Dedifferentiated amniotic fluid mesenchymal stem cell (primary cell): ENCODE data around the gene NXPH3.
"Not testable (repeated sequence)": the region's sequence is repeated elsewhere in the genome, so short reads cannot be mapped to it uniquely, and the experiment has no call there.

Source experiments
- DNase-seq: peaks from one replicate; pipeline ENCODE4 v3.0.0-alpha.2; 2016; ENCODE audit errors: extremely low spot score

Gene NXPH3

GRCh38 chr17:49554694-49555494 lies 20.8 kb upstream of the NXPH3 start:
- no peak for DNase-seq

DNA sequence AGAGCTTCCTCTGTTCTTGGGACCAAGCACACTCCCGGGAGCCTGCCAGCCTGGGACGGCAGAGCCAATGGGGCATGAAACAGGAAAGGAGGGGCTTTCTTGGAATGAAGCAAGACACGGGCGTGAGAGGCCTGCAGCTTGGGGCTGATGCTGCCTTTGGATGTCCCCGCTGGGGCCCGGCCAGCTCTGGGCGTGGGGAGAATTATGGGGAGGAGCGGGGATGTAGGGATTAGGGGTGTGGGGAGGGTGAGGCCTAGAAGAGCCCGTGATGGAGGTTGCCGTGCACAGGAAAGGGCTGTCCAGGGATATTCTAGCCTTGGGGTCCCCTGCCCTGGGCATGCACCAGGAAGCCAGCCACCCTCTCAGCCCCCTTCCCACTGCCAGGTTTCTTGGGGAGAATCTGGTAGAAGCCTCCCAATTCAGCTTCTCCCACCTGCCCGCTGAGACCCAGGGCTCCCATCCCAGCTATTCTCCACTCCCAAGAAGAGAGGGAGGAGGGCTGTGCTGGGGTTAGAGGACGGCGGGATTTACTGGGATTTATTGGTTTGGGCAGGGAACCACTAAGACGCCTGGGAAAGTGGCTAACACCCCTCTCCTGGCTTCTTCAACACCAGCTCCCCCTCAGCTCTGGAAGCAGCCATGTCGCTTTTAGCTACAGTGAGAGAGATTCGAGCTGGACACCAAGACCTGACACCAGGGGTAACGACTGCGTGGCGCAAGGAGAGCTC lies 20.0 kb upstream of the NXPH3 start:
- no peak for DNase-seq

DNA sequence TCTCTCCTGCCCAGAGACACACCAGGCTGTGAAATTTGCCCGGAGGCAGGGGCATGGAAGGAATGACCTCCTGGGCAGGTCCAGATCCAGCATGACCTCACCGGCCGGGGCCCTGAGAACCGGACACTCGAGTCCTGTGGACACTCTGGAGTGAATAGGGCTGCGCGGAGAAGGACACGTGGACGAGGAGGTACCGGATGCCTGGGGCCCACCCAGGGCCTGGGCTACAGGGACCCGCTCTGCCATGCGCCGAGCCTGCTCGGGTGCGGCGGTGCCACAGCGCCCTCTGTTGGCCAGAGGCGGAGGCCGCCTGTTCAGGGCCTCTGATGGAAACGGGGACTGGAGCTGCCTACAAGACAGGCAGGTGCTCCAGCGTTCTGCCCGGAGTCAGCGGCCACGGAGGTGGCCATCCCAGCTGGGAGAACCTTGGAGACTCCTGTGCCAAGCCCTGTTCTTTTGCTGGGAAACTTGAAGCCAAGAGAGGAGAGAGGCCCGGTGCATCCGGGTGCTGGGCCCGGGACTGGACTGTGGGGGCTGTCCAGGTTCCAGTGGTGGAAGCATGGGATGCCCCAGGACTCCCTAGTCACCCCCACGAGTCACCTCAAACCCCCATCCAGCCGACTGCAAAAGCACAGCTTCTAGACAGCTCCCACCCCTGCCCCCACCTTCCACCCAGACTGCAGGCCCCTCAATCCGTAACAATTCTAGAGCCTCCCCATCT lies 19.3 kb upstream of the NXPH3 start:
- peak; percentile 45 for DNase-seq

DNA sequence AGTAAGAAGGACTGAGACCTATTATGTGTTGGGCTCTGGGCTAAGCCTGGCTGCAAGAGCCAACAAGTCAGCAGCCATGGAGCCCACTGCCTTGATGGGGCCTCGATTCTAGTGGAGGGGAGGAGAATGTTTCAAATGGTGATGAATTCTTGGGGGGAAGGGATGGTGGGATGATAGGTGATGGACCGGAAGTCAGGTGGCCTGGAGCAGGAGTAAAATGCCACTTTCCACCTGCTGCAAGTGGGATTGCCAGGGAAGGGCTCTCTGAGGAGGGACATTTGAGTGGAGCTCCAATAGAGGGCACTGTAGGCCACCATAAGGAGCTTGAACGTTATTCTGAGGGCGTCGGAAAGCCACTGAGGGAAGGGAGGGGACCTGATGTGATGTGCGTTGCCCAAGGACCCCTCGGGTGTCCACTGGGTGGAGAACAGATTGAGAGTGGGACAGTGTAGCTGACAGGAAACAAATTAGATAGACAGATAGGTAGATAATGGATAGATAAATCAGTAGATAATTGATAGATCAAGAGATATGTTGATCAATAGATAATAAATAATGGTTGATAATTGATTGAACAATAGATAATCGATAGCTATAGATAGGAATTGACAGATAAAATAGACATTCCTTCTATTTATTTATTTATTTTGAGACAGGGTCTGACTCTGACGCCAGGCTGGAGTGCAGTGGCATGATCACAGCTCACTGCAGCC lies 18.2 kb upstream of the NXPH3 start:
- DNase-seq: no peak

DNA sequence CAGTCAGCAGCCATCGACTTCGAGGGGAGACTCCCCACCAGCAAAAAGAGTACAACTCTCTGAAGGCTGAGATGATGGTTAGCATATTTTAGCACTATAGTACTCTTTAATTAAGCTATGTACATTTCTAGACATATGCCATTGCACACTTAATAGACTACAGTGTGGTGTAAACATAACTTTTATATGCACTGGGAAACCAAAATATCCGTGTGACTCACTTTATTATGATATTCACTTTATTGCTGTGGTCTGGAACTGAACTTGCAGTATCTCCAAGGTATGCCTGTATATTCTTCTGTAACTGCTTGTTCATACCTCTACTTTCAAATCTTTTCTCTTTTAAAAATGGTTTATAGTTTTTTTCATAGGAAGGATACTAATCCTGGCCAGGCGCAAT lies 11.0 kb upstream of the NXPH3 start:
- no peak for DNase-seq

DNA sequence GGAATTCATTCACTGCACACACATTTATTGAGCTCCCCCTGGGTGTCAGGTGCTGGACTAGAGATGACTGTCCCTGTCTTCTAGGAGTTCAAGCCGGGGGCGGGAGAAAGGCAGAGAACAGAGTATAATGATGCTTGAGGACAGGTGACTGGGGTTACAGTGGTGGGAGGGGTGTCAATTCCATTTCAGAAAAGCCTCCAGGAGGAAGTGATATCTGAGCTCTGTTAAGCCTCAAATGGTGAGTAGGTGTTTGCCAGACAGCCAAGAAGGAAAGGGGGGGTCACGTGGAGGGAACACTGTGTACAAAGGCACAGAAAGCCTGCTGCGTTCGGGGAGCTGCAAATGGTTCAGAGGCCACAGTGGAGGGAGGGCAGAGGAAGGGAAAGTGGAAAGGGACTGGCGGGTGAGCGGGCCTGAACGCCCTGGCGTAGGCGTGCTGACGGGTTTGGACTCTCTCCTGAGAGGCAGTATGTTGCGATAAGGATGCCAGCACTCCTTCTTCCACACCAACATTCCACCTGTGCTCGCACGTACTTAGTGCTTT lies 9.7 kb upstream of the NXPH3 start:
- DNase-seq: no peak

- no peak for DNase-seq
Measured at GRCh38 chr17:49566668-49567071, 9.0 kb upstream of the NXPH3 start.

DNA sequence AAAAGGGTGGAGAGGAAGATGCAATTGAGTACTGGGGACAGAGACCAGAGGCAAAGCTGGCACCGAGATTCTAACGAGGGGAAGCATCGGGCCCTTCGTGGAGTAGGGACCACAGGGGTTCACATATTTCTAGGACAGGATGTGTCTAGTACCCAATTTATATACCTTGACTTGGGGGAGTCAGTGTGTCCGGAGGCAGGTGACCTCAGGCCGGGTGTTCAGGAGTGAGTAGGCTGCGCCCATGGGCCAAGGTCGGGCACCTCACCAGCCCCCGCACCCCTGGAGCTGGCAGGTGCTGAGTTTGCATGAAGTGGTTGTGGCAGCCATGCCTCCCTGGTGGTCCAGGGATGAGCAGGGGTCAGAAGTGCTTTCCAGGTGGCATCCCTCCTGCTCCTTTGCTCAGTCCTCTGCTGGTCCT lies 8.6 kb upstream of the NXPH3 start:
- no peak for DNase-seq

GRCh38 chr17:49567871-49568694 lies 7.6 kb upstream of the NXPH3 start:
- peak; percentile 67 for DNase-seq

DNA sequence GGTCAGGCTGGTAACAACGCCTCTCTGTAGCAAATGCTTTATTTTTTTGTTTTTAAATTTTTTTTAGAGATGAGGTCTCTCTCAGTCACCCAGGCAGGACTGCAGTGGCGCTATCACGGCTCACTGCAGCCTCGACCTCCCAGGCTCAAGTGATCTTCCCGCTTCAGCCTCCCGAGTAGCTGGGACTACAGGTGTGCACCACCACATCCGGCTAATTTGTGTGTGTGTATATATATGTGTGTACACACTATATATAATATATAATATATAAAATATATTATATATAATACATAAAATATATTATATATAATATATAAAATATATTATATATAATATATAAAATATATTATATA lies 7.0 kb upstream of the NXPH3 start:
- not testable (repeated sequence) for DNase-seq

DNA sequence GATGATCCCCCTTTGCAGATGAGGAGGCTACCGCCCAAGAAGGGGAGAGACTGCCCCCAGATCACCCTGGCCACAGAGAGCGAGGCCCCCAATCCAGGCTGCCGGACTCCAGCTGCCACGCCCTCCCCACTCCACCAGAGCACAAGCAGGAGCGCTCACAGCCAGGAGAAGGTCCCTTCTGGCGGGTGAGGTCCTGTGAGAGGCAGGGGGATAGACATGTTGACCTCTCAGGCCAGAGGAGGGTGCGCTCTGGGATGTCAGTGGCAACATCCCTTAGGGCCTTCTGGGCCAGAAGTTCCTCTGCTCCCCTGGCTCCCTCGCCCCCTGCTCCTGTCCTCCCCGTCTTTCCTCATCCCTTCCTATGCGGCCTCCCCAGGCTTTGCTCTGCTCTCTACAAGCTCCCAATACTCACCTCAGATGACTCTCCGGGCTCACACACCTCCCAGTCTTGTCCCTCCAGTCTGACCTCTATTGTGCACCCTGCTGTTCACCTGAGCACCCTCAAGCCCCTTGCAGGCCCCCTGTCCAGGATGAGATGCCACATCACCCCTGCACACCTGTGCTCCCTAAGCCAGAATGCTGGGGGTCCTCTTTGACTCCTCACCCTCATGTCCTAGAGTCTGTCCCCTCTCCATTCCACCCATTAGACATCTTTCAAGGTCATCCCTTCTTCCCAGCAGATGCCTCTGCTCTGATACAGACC lies 5.0 kb upstream of the NXPH3 start:
- no peak for DNase-seq

GRCh38 chr17:49571283-49571682 lies 4.4 kb upstream of the NXPH3 start:
- no peak for DNase-seq

GRCh38 chr17:49571764-49572163 lies 3.9 kb upstream of the NXPH3 start:
- DNase-seq: no peak

DNA sequence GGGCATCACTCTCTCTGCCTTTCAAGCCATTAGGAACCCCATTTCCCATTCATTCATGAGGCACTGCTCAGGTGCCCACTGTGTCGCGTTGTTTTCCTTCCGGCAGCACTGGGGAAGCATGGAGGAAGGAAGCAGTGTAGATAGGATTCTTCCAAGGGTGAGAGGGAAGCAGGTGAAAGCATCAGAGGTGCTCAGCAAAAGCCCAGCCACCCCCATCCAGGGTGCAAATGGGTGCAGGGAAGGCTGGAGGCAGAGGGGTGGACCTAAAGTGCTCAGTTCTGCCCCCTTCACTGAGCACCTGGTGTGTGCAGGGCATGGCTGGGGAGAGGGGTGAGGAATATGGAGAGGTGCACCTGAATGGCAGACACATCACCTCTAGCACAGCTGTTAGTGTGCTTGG lies 3.4 kb upstream of the NXPH3 start:
- no peak for DNase-seq

DNA sequence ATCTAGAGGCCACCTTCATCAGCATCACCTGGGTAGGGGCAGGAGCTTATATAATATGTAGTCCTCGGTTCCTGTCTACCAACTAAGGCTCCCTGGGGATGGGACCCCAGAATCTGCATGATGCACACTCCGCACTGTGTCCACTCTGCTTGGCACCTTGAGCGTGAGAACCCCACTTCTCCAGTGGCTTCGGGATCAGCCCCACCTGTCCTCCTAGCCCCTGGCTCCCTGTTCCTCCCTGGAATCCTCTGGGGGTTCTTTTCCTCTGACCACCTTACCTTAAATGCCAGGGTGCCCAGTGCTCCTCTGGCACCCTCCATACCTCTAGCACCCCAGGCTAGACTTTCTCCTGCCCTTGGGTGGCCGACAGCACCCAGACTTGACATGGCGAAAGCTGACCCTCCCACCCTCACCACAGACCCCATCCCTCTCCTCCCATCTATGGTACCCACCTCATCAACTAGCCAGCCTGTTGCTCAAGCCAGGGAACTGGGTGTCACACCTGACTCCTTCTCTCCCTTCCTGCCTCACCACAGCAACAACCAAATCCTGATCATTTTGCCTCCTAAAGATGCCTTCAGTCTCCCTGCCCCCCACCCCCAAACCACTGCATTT lies 2.8 kb upstream of the NXPH3 start:
- DNase-seq: no peak

DNA sequence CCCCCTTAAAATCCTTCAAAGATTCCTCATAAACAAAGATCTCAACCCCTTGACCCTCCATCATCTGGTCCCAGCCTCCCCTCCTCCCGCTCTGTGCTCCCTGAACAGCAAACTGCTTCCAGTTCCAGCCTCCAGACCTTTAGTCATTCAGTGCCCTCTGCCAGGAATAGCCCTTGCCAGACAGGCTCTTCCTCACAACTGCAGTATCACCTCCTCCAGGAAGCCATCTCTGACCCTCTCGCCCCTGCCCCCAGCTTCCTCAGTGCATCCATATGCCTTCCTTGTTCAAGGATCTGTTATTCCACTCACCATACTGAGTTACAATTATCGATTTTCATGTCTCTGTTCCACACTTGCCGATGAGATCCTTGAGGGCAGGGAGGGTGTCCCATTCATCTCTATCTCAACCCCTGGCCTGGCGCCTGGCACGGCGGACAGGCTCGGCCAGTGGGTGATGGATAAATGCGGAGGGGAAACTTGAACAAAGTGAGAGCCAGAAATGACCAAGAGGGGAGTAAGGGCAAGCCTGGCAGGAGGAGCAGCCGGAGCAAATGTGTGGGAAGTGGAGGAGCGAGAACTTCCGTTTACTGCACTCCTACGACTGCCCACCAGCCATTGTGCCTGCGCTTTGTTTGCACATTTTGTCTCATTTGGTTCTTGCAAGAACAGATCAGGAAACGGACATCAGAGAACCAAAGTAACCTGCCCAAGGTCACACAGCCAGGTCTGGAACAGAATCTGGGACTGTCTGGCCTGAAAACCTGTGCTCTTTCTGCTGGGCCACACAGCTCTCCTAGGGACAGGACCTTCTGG lies 2.0 kb upstream of the NXPH3 start:
- no peak for DNase-seq

DNA sequence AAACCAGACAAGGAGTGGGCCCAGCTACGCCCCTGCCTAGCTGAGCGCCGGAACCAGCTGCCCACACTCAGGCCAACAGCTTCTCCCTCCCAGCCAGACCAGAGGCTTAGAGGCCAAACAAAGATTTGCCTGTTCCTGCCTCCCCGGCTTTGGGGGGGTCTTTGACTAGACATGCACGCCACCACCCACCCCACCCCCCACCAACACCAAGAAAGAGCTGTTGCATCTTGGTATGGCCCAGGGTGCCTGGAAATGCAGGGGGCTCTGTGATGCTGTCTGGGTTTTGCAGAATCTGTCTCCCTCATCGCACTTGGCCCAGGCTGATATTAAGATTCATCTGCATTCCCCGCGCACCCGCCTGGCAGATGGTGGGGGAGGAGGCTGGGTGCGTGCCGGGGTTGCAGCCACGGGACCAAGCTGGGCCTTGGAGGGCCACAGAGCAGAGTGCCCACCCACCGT lies 1.3 kb upstream of the NXPH3 start:
- no peak for DNase-seq

DNA sequence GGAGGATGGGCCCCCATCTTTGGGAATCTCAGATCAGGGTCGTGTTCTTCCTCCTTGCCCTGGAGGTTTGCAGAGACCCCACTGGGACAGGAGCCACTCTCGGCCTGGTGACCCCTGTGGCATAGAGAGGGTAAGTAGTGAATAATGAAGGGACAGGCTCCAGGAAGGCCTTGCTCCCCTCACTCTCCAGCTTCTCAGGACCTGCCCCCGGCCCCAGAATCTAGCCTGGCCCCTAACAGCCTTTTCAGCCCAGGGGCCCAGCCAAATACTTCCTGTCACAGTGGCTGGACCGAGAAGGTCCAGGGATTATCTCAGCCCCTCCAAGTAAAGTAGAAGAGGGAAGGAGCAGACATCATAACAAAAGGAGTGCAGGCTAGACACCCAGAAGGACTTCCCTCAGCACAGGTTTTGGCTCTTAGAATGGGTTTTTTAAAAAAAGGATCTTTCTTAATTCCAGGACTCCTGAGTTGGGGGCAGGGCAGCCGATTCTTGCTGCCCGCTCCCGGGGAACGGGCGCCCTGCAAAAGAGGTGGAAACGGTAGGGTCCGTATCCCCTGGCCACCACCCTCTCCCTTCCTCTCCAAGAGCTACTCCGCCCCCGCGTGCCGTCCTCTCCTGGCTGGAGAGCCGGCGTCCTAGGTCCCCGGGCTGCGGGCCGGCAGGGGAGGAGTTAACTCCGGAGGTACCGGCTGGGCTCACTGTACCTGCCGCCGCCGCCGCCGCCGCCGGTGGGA lies 559 bp upstream of the NXPH3 start:
- DNase-seq: no peak
